Right lobe of liver (tissue), 4 donors: ENCODE results near the gene NFIA.

ENCODE experiments used
- POLR2A ChIP-seq: fragments of 450-650 bp; IDR thresholded peaks from one replicate; pipeline ENCODE4 v1.6.1; 2017; ENCODE audit warnings: antibody characterized with exemption, mild to moderate bottlenecking
- TF ChIP-seq, protein P1 (sequence below), 4 donors: fragments of 200-600 bp in 3 of 4; fragments of 450-650 bp in 1 of 4; IDR thresholded peaks; one replicate each; pipeline versions ENCODE4 v1.5.1 to v1.8.0; 2016 to 2022; ENCODE audit warnings: antibody characterized with exemption in 4 of 4, mild to moderate bottlenecking in 2 of 4
- donor health status: DM: no; HTN: no; CAD: no.
- donor health status: DM: no; HTN: no; CAD: no.
- donor health status: DM: no; HTN: yes; CAD: no.

DNA sequence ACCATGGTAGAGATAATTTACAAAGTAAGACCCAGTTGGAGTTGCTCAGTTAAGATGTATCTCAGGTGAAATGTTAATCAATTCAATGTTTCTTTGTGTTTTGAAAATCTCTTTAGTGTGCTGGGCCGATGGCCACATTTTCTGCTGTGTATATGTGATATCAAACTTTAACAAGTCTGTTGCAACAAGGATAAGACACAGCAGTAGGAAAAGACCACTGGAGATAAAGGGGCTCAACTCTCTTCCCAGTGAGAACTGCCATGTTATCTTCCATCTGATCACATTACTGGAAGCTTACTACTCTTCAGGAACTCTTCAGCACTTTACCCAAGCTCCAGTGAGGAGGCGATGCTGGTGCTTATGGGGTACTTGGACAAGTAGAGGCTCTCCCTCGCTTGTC is 227.7 kb downstream of the NFIA start:
- TF ChIP-seq, protein P1, sequence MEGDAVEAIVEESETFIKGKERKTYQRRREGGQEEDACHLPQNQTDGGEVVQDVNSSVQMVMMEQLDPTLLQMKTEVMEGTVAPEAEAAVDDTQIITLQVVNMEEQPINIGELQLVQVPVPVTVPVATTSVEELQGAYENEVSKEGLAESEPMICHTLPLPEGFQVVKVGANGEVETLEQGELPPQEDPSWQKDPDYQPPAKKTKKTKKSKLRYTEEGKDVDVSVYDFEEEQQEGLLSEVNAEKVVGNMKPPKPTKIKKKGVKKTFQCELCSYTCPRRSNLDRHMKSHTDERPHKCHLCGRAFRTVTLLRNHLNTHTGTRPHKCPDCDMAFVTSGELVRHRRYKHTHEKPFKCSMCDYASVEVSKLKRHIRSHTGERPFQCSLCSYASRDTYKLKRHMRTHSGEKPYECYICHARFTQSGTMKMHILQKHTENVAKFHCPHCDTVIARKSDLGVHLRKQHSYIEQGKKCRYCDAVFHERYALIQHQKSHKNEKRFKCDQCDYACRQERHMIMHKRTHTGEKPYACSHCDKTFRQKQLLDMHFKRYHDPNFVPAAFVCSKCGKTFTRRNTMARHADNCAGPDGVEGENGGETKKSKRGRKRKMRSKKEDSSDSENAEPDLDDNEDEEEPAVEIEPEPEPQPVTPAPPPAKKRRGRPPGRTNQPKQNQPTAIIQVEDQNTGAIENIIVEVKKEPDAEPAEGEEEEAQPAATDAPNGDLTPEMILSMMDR (IDR thresholded peaks at IDR 0.05), result no peak
- no peak for TF ChIP-seq POLR2A
